Heart left ventricle (tissue), 16 donors: ENCODE results near the gene OR5C1. TPM values are rescaled to one million over a fixed set of nuclear protein-coding genes. Genes with fewer than 3 reads are reported as not detected.

Source experiments
- ATAC-seq, 4 donors: fragments of 200-7000 bp; cut with Tn5 transposase; one replicate each; pipeline ENCODE4 v1.9.1; 2020 to 2022; ENCODE audit warnings: moderate library complexity in 4 of 4, mild to moderate bottlenecking in 3 of 4, moderate number of reproducible peaks in 1 of 4
- DNase-seq, 5 donors: peaks; one replicate each; pipeline ENCODE4 v3.0.0-alpha.2; 2020
- H3K27ac ChIP-seq, 12 donors: fragments of 200-600 bp; sonication (generic) in 4 of 12; one replicate each; pipeline versions ENCODE4 v1.5.0 to v1.8.0; 2016 to 2022; ENCODE audit warnings: mild to moderate bottlenecking in 2 of 12
- H3K27me3 ChIP-seq, 9 donors: fragments of 200-600 bp; sonication (generic) in 2 of 9; one replicate each; pipeline versions ENCODE4 v1.5.1 to v1.8.0; 2016 to 2022; ENCODE audit warnings: mild to moderate bottlenecking in 3 of 9
- H3K36me3 ChIP-seq, 9 donors: fragments of 200-600 bp; sonication (generic) in 2 of 9; one replicate each; pipeline versions ENCODE4 v1.5.0 to v1.8.0; 2018 to 2022; ENCODE audit warnings: mild to moderate bottlenecking in 2 of 9
- H3K4me1 ChIP-seq, 12 donors: fragments of 200-600 bp; sonication (generic) in 4 of 12; one replicate each; pipeline versions ENCODE4 v1.5.0 to v1.8.0; 2016 to 2022; ENCODE audit warnings: mild to moderate bottlenecking in 3 of 12
- H3K4me3 ChIP-seq, 12 donors: fragments of 200-600 bp; sonication (generic) in 4 of 12; one replicate each; pipeline versions ENCODE4 v1.5.0 to v1.8.0; 2017 to 2022; ENCODE audit warnings: mild to moderate bottlenecking in 9 of 12, moderate library complexity in 4 of 12
- H3K9me3 ChIP-seq, 12 donors: fragments of 200-600 bp; sonication (generic) in 4 of 12; one replicate each; pipeline versions ENCODE4 v1.5.0 to v1.8.0; 2016 to 2022; ENCODE audit warnings: mild to moderate bottlenecking in 1 of 12
- CTCF ChIP-seq, 12 donors: fragments of 200-600 bp; sonication (generic) in 4 of 12; IDR thresholded peaks; one replicate each; pipeline versions ENCODE4 v1.5.0 to v1.8.0; 2018 to 2022; ENCODE audit warnings: antibody characterized with exemption in 12 of 12, mild to moderate bottlenecking in 5 of 12
- POLR2A ChIP-seq, 2 donors: fragments of 450-650 bp; IDR thresholded peaks; one replicate each; pipeline ENCODE4 v1.6.1; 2017; ENCODE audit warnings: antibody characterized with exemption in 2 of 2, mild to moderate bottlenecking in 2 of 2, moderate library complexity in 2 of 2
- WGBS, 4 donors: extraction: QIAGEN DNeasy Blood & Tissue Kit in 2 of 4; methylation state at CpG; one replicate each; pipeline versions ENCODE4 v1.1.5 to v1.1.7; 2013 to 2018; 5-methylcytosine and 5-hydroxymethylcytosine counted together
- intact Hi-C, 10 donors: fragments of 100-400 bp; cut with DNase I; formaldehyde crosslinking; loops; one replicate each; pipeline versions ENCODE4 v1.11.1 to v1.14.2; 2022
- long read RNA-seq, 3 donors: library from polyadenylated mRNA; unstranded; transcript quantifications; one replicate each; pipeline ENCODE4 v2.0.0, GENCODE V29; 2020 to 2021
- polyA plus RNA-seq, 2 donors: library from polyadenylated mRNA; stranded (reverse); fragments of 200-250 nt; gene quantifications; one replicate each; pipeline ENCODE4 v1.2.3, GENCODE V29; 2013
- total RNA-seq, 9 donors: library from RNA; depleted of rRNA in 2 of 9; stranded (reverse); fragments of >200 nt in 2 of 9; fragmentation: NEBNext Ultra II Directional in 3 of 9; extraction: Animal tissue kit (Norgen Biotek cat#: 25700) in 3 of 9; gene quantifications; one replicate each; pipeline versions ENCODE4 v1.1.0 to v1.2.4, GENCODE V29; 2016 to 2023
- donor health status: ischemic (EF 13 %, LVEDD 7.1; RV severe dilation, severe dysfunction).
- donor health status: healthy with polysubstance abuse.
- donor health status: DM: no; HTN: yes; CAD: no.
- donor health status: DM: no; HTN: no; CAD: no.
- donor health status: ischemic (EF 25% LVEDD 6.9; RV normal size, moderate dysfunction).
- donor health status: ischemic (EF 25% LVEDD 5.7; RV mildly dilated, moderate dysfunction).
- donor health status: healthy.
- donor health status: DM: yes; HTN: yes; CAD: no.
- donor health status: ischemic (EF 35%, LVEDD 5.7; RV mildly dilated, moderate dysfunction).
- donor health status: nonischemic (EF 11% LVEDD 7.7; RV severe dilation, severe dysfunction).
- donor health status: DM: yes; HTN: yes; CAD: no.
- donor health status: PGD.
- donor health status: ischemic (EF 29% LVEDD 5.4; RV normal size, mild dysfunction).
- donor health status: nonischemic (EF 23%, LVEDD 6.1; RV moderate dilation, normal function).

OR5C1 gene
- total RNA-seq: not detected
- polyA plus RNA-seq: not detected
- long read RNA-seq, donor 1: 0 reads
- long read RNA-seq, donor 2: 0 reads
- long read RNA-seq, donor 3: 0 reads

GRCh38 chr9:122788831-122789230 lies at the start of gene OR5C1:
Gene OR5C1, plus strand, starts transcription at chr9:122788933. Its CDS starts 0 bp downstream, at chr9:122788933.
- no peak within 1 kb of the TSS for H3K4me3 ChIP-seq
- no peak for DNase-seq
- no peaks in the 10 kb centered on the region for H3K4me1 ChIP-seq
- intact Hi-C loops: no loop called here
- WGBS, 4 donors: 91 to 97% (median 95%) methylated on average over 9 to 12 of the region's 12 CpGs
- no peaks in the 10 kb centered on the region for H3K9me3 ChIP-seq
- H3K27ac ChIP-seq: no peak within 1 kb of the TSS
- H3K36me3 ChIP-seq: no peaks in the 10 kb centered on the region
- TF ChIP-seq CTCF (IDR thresholded peaks at IDR 0.05) (no peak), POLR2A (IDR thresholded peaks at IDR 0.05) (no peak)
- H3K27me3 ChIP-seq: no peaks in the 10 kb centered on the region
- no peak for ATAC-seq

- DNase-seq (no peak), ATAC-seq (no peak)
- no peak within 1 kb of the TSS for H3K4me3 ChIP-seq
- TF ChIP-seq CTCF (IDR thresholded peaks at IDR 0.05) (no peak), POLR2A (IDR thresholded peaks at IDR 0.05) (no peak)
- WGBS, 4 donors: 67 to 73% (median 69%) methylated on average over 6 of the region's 6 CpGs
- no peak within 1 kb of the TSS for H3K27ac ChIP-seq
- intact Hi-C loops: no loop called here
- H3K27me3 ChIP-seq: no peaks in the 10 kb centered on the region
- H3K4me1 ChIP-seq: no peaks in the 10 kb centered on the region
- no peaks in the 10 kb centered on the region for H3K36me3 ChIP-seq
- H3K9me3 ChIP-seq: peaks cover 0 to 38% (median 4%) of the 10 kb centered on the region in 12 donors
Measured at GRCh38 chr9:122742003-122742402, 46.7 kb upstream of the OR5C1 start, which contains the start of gene OR1L6. Gene OR1L6, plus strand, starts transcription at chr9:122742303. Its CDS starts 7,545 bp downstream, at chr9:122749848.

- WGBS, 4 donors: 30 to 40% (median 36%) methylated on average over 2 of the region's 2 CpGs
- ATAC-seq (no peak), DNase-seq (no peak)
- no peak overlapping the region for H3K4me3 ChIP-seq
- no peaks in the 10 kb centered on the region for H3K4me1 ChIP-seq
- H3K9me3 ChIP-seq: peaks cover 0 to 36% (median 9%) of the 10 kb centered on the region in 12 donors
- intact Hi-C loops: no loop called here
- TF ChIP-seq CTCF (IDR thresholded peaks at IDR 0.05) (no peak), POLR2A (IDR thresholded peaks at IDR 0.05) (no peak)
- H3K27me3 ChIP-seq: no peaks in the 10 kb centered on the region
- H3K36me3 ChIP-seq: no peaks in the 10 kb centered on the region
- no peak overlapping the region for H3K27ac ChIP-seq
Measured at GRCh38 chr9:122754825-122755224, 33.9 kb upstream of the OR5C1 start.

GRCh38 chr9:122767817-122768216 lies 20.9 kb upstream of the OR5C1 start:
- H3K9me3 ChIP-seq: peaks cover 0 to 53% (median 19%) of the 10 kb centered on the region in 12 donors
- no peak overlapping the region for H3K4me3 ChIP-seq
- WGBS, 4 donors: 62 to 80% (median 74%) methylated on average over 4 of the region's 4 CpGs
- TF ChIP-seq POLR2A (IDR thresholded peaks at IDR 0.05): no peak
- no peak for TF ChIP-seq CTCF (IDR thresholded peaks at IDR 0.05)
- no peaks in the 10 kb centered on the region for H3K27me3 ChIP-seq
- H3K27ac ChIP-seq: no peak overlapping the region
- ATAC-seq: no peak
- H3K4me1 ChIP-seq: no peaks in the 10 kb centered on the region
- no peak for DNase-seq
- no peaks in the 10 kb centered on the region for H3K36me3 ChIP-seq
- intact Hi-C loops: no loop called here
